ENCODE measurements around the gene NRP2. TPM values are rescaled to one million over a fixed set of nuclear protein-coding genes. Genes with fewer than 3 reads are reported as not detected.

Gene NRP2
- total RNA-seq, 2 donors from 2014 or later, result 0.91 to 2.2 TPM

GRCh38 chr2:205776720-205777119, 94.4 kb downstream of the NRP2 start:
- no peak overlapping the region for H3K4me3 Mint-ChIP-seq
- H3K27me3 Mint-ChIP-seq, result peaks cover 40% of the 10 kb centered on the region
- H3K9me3 Mint-ChIP-seq, result no peaks in the 10 kb centered on the region
- H3K4me1 Mint-ChIP-seq, result no peaks in the 10 kb centered on the region
- no peak overlapping the region for H3K27ac Mint-ChIP-seq
- ATAC-seq (replicated peaks), result no peak
- H3K36me3 Mint-ChIP-seq (ENCODE audit: low read depth), result no peaks in the 10 kb centered on the region

GRCh38 chr2:205778356-205778755, 96.1 kb downstream of the NRP2 start:
- Mint-ChIP-seq H3K4me1 (no peaks in the 10 kb centered on the region), H3K27me3 (peaks cover 29% of the 10 kb centered on the region), H3K36me3 (ENCODE audit: low read depth) (no peaks in the 10 kb centered on the region), H3K27ac (no peak overlapping the region), H3K9me3 (no peaks in the 10 kb centered on the region), H3K4me3 (no peak overlapping the region)
- no peak for ATAC-seq (replicated peaks)

- Mint-ChIP-seq H3K9me3 (no peaks in the 10 kb centered on the region), H3K4me3 (no peak overlapping the region), H3K4me1 (no peaks in the 10 kb centered on the region), H3K27me3 (peaks cover 15% of the 10 kb centered on the region), H3K36me3 (ENCODE audit: low read depth) (no peaks in the 10 kb centered on the region), H3K27ac (no peak overlapping the region)
- no peak for ATAC-seq (replicated peaks)
These were observed 98.3 kb downstream of the NRP2 start for GRCh38 chr2:205780645-205781044.

GRCh38 chr2:205781244-205781931, 99.1 kb downstream of the NRP2 start:
- ATAC-seq (replicated peaks), result no peak
- Mint-ChIP-seq H3K9me3 (no peaks in the 10 kb centered on the region), H3K36me3 (ENCODE audit: low read depth) (no peaks in the 10 kb centered on the region), H3K27me3 (peaks cover 13% of the 10 kb centered on the region), H3K4me1 (no peaks in the 10 kb centered on the region), H3K27ac (no peak overlapping the region), H3K4me3 (no peak overlapping the region)

GRCh38 chr2:205782941-205783340, 100.6 kb downstream of the NRP2 start:
- Mint-ChIP-seq H3K27me3 (peaks cover 9% of the 10 kb centered on the region), H3K9me3 (no peaks in the 10 kb centered on the region)

GRCh38 chr2:205783872-205784499, 101.7 kb downstream of the NRP2 start:
- Mint-ChIP-seq H3K4me1 (no peaks in the 10 kb centered on the region), H3K9me3 (no peaks in the 10 kb centered on the region), H3K27ac (no peak overlapping the region), H3K27me3 (peaks cover 9% of the 10 kb centered on the region), H3K4me3 (no peak overlapping the region), H3K36me3 (ENCODE audit: low read depth) (no peaks in the 10 kb centered on the region)
- no peak for ATAC-seq (replicated peaks)

More at GRCh38 chr2:205782941-205783340, 100.6 kb downstream of the NRP2 start:
- no peak overlapping the region for H3K27ac Mint-ChIP-seq
- H3K4me3 Mint-ChIP-seq, result no peak overlapping the region
- H3K36me3 Mint-ChIP-seq (ENCODE audit: low read depth), result no peaks in the 10 kb centered on the region
- no peak for ATAC-seq (replicated peaks)
- no peaks in the 10 kb centered on the region for H3K4me1 Mint-ChIP-seq

GRCh38 chr2:205785507-205786260, 103.4 kb downstream of the NRP2 start:
- no peak overlapping the region for H3K4me3 Mint-ChIP-seq
- ATAC-seq (replicated peaks), result no peak

GRCh38 chr2:205786976-205787375, 104.7 kb downstream of the NRP2 start:
- no peaks in the 10 kb centered on the region for H3K4me1 Mint-ChIP-seq
- no peaks in the 10 kb centered on the region for H3K9me3 Mint-ChIP-seq
- no peak overlapping the region for H3K4me3 Mint-ChIP-seq
- H3K27me3 Mint-ChIP-seq, result peaks cover 9% of the 10 kb centered on the region
- no peaks in the 10 kb centered on the region for H3K36me3 Mint-ChIP-seq (ENCODE audit: low read depth)
- H3K27ac Mint-ChIP-seq, result no peak overlapping the region
- ATAC-seq (replicated peaks), result no peak

More at GRCh38 chr2:205785507-205786260, 103.4 kb downstream of the NRP2 start:
- H3K27me3 Mint-ChIP-seq, result peaks cover 9% of the 10 kb centered on the region
- H3K4me1 Mint-ChIP-seq, result no peaks in the 10 kb centered on the region
- no peaks in the 10 kb centered on the region for H3K9me3 Mint-ChIP-seq
- H3K27ac Mint-ChIP-seq, result no peak overlapping the region
- no peaks in the 10 kb centered on the region for H3K36me3 Mint-ChIP-seq (ENCODE audit: low read depth)

GRCh38 chr2:205787761-205788160, 105.5 kb downstream of the NRP2 start:
- no peak overlapping the region for H3K4me3 Mint-ChIP-seq

GRCh38 chr2:205789906-205790305, 107.6 kb downstream of the NRP2 start:
- H3K4me3 Mint-ChIP-seq, result no peak overlapping the region
- no peak for ATAC-seq (replicated peaks)
- H3K27me3 Mint-ChIP-seq, result peaks cover 12% of the 10 kb centered on the region
- H3K4me1 Mint-ChIP-seq, result no peaks in the 10 kb centered on the region
- no peak overlapping the region for H3K27ac Mint-ChIP-seq
- H3K9me3 Mint-ChIP-seq, result no peaks in the 10 kb centered on the region
- H3K36me3 Mint-ChIP-seq (ENCODE audit: low read depth), result no peaks in the 10 kb centered on the region

More at GRCh38 chr2:205787761-205788160, 105.5 kb downstream of the NRP2 start:
- Mint-ChIP-seq H3K27ac (no peak overlapping the region), H3K36me3 (ENCODE audit: low read depth) (no peaks in the 10 kb centered on the region), H3K9me3 (no peaks in the 10 kb centered on the region), H3K4me1 (no peaks in the 10 kb centered on the region), H3K27me3 (peaks cover 9% of the 10 kb centered on the region)
- ATAC-seq (replicated peaks), result no peak

- no peaks in the 10 kb centered on the region for H3K4me1 Mint-ChIP-seq
- ATAC-seq (replicated peaks), result no peak
- H3K36me3 Mint-ChIP-seq (ENCODE audit: low read depth), result no peaks in the 10 kb centered on the region
- peaks cover 3% of the 10 kb centered on the region for H3K27me3 Mint-ChIP-seq
- H3K27ac Mint-ChIP-seq, result no peak overlapping the region
- H3K4me3 Mint-ChIP-seq, result no peak overlapping the region
- H3K9me3 Mint-ChIP-seq, result no peaks in the 10 kb centered on the region
These were observed 110.6 kb downstream of the NRP2 start for GRCh38 chr2:205792908-205793307.

- ATAC-seq (replicated peaks), result no peak
- H3K4me1 Mint-ChIP-seq, result no peaks in the 10 kb centered on the region
- no peak overlapping the region for H3K27ac Mint-ChIP-seq
- peaks cover 3% of the 10 kb centered on the region for H3K27me3 Mint-ChIP-seq
- no peak overlapping the region for H3K4me3 Mint-ChIP-seq
- no peaks in the 10 kb centered on the region for H3K36me3 Mint-ChIP-seq (ENCODE audit: low read depth)
- no peaks in the 10 kb centered on the region for H3K9me3 Mint-ChIP-seq
These were observed 114.6 kb downstream of the NRP2 start for GRCh38 chr2:205796805-205797313.

- Mint-ChIP-seq H3K4me1 (no peaks in the 10 kb centered on the region), H3K27ac (no peak overlapping the region), H3K4me3 (no peak overlapping the region), H3K36me3 (ENCODE audit: low read depth) (no peaks in the 10 kb centered on the region), H3K27me3 (peaks cover 5% of the 10 kb centered on the region), H3K9me3 (no peaks in the 10 kb centered on the region)
- ATAC-seq (replicated peaks), result no peak
These were observed 115.6 kb downstream of the NRP2 start for GRCh38 chr2:205797866-205798265.

- Mint-ChIP-seq H3K4me3 (no peak overlapping the region), H3K9me3 (no peaks in the 10 kb centered on the region), H3K27me3 (peaks cover 3% of the 10 kb centered on the region), H3K27ac (no peak overlapping the region), H3K36me3 (ENCODE audit: low read depth) (no peaks in the 10 kb centered on the region), H3K4me1 (no peaks in the 10 kb centered on the region)
- no peak for ATAC-seq (replicated peaks)
These were observed 117.9 kb downstream of the NRP2 start for GRCh38 chr2:205800224-205800623.

Measured in activated T-helper 17 cell treated with anti-CD3 and anti-CD28 coated beads, Interleukin-2, amount 50 U/mL, for 72 hours (primary cell).